Glomerular visceral epithelial cell (primary cell): Measurements from ENCODE around the gene PCDHA3.
A peak's percentile ranks its signal among the peaks of the same experiment; 100 is the strongest.
"Not testable (repeated sequence)": the region's sequence is repeated elsewhere in the genome, so short reads cannot be mapped to it uniquely, and the experiment has no call there.

ENCODE experiments used
- DNase-seq: peaks from one replicate; pipeline ENCODE4 v3.0.0-alpha.2; 2016; ENCODE audit errors: extremely low spot score

The PCDHA3 gene

GRCh38 chr5:140821375-140822280 lies 20.8 kb downstream of the PCDHA3 start, which contains the start of gene PCDHA5:
TSS of gene PCDHA5 (plus strand) at chr5:140821613.
- DNase-seq: no peak

DNA sequence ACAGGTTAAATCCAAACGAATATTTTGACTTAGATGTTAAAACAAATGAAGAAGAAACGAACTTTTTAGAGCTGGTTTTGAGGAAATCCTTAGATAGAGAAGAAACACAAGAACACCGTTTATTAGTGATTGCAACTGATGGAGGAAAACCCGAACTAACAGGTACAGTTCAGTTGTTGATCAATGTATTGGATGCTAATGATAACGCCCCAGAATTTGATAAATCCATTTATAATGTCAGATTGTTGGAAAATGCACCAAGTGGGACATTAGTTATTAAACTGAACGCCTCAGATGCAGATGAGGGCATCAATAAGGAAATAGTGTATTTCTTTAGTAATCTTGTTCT lies 21.4 kb downstream of the PCDHA3 start:
- no peak for DNase-seq

DNA sequence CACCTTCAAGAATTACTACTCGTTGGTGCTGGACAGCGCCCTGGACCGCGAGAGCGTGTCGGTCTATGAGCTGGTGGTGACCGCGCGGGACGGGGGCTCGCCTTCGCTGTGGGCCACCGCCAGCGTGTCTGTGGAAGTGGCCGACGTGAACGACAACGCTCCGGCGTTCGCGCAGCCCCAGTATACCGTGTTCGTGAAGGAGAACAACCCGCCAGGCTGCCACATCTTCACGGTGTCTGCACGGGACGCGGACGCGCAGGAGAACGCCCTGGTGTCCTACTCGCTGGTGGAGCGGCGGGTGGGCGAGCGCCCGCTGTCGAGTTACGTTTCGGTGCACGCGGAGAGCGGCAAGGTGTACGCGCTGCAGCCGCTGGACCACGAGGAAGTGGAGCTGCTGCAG lies 22.1 kb downstream of the PCDHA3 start:
- DNase-seq: not testable (repeated sequence)

- DNase-seq: no peak
Observed at GRCh38 chr5:140823475-140823874, 22.6 kb downstream of the PCDHA3 start.

DNA sequence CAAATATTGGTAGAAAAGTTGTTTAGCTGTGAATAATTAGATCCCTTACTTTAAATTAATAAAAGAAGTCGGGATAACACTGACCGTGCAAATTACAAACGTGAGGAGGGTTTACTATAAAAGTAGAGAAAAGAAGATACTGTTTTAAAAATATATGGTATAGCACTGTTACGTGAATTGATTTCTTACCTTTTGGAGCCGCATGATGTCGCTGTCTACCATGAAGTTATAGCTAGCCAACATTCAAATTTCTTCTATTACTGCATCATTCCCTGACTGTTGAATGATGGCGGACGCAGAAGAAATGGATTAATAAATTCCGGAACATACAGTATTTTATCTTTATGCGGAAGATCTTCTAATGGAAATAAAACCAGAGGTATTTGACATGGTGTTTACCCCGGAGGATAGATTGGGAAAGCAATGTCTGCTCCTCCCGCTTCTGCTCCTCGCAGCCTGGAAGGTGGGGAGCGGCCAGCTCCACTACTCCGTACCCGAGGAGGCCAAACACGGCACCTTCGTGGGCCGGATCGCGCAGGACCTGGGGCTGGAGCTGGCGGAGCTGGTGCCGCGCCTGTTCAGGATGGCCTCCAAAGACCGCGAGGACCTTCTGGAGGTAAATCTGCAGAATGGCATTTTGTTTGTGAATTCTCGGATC lies 27.0 kb downstream of the PCDHA3 start, which contains the start of gene PCDHA6:
Gene PCDHA6, plus strand, starts transcription at position 257 of the 658 bp plus-strand sequence. Its CDS starts 132 bp downstream, at position 389.
- DNase-seq: no peak

GRCh38 chr5:140828362-140828737 lies 27.5 kb downstream of the PCDHA3 start:
- DNase-seq: no peak

- not testable (repeated sequence) for DNase-seq
Observed at GRCh38 chr5:140829511-140830501, 28.9 kb downstream of the PCDHA3 start.

- DNase-seq: peak; percentile 29
Observed at GRCh38 chr5:140833993-140834392, 33.1 kb downstream of the PCDHA3 start, which contains the start of gene PCDHA7. TSS of gene PCDHA7 (plus strand) at chr5:140834269. CDS start at chr5:140834384, 115 bp downstream.

GRCh38 chr5:140834439-140835008 lies 33.7 kb downstream of the PCDHA3 start:
- not testable (repeated sequence) for DNase-seq

DNA sequence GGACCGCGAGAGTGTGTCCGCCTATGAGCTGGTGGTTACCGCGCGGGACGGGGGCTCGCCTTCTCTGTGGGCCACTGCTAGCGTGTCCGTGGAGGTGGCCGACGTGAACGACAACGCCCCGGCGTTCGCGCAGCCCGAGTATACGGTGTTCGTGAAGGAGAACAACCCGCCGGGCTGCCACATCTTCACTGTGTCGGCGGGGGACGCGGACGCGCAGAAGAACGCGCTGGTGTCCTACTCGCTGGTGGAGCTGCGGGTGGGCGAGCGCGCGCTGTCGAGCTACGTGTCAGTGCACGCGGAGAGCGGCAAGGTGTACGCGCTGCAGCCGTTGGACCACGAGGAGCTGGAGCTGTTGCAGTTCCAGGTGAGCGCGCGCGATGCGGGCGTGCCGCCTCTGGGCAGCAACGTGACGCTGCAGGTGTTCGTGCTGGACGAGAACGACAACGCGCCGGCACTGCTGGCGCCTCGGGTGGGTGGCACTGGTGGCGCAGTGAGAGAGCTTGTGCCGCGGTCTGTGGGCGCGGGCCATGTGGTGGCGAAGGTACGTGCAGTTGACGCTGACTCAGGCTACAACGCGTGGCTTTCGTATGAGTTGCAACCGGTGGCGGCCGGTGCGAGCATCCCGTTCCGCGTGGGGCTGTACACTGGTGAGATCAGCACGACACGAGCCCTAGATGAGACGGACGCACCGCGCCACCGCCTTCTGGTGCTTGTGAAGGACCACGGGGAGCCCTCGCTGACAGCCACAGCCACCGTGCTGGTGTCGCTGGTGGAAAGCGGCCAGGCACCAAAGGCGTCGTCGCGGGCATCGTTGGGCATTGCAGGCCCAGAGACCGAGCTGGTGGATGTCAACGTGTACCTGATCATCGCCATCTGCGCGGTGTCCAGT lies 35.0 kb downstream of the PCDHA3 start:
- no peak for DNase-seq

- no peak for DNase-seq
Observed at GRCh38 chr5:140840978-140841962, 40.4 kb downstream of the PCDHA3 start, which contains the start of gene PCDHA8. TSS of gene PCDHA8 (plus strand) at chr5:140841187. CDS start at chr5:140841322, 135 bp downstream.

DNA sequence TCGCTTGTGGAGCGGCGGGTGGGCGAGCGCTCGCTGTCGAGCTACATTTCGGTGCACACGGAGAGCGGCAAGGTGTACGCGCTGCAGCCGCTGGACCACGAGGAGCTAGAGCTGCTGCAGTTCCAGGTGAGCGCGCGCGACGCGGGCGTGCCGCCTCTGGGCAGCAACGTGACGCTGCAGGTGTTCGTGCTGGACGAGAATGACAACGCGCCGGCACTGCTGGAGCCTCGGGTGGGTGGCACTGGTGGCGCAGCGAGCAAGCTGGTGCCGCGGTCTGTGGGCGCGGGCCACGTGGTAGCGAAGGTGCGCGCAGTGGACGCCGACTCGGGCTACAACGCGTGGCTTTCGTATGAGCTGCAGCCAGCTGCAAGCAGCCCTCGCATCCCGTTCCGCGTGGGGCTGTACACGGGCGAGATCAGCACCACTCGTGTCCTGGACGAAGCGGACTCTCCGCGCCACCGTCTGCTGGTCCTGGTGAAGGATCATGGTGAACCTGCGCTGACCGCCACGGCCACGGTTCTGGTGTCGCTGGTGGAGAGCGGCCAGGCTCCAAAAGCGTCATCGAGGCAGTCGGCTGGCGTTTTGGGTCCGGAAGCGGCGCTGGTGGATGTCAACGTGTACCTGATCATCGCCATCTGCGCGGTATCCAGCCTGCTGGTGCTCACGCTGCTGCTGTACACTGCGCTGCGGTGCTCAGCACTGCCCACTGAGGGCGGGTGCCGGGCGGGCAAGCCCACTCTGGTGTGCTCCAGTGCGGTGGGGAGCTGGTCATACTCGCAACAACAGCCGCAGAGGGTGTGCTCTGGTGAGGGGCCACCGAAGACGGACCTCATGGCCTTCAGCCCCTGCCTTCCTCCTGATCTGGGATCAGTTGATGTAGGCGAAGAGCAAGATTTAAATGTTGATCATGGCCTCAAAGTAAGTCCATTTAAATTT lies 42.2 kb downstream of the PCDHA3 start:
- no peak for DNase-seq

- not testable (repeated sequence) for DNase-seq
Observed at GRCh38 chr5:140848139-140849102, 47.6 kb downstream of the PCDHA3 start, which contains the start of gene PCDHA9. TSS of gene PCDHA9 (plus strand) at chr5:140848382. CDS start at chr5:140848496, 114 bp downstream.

DNA sequence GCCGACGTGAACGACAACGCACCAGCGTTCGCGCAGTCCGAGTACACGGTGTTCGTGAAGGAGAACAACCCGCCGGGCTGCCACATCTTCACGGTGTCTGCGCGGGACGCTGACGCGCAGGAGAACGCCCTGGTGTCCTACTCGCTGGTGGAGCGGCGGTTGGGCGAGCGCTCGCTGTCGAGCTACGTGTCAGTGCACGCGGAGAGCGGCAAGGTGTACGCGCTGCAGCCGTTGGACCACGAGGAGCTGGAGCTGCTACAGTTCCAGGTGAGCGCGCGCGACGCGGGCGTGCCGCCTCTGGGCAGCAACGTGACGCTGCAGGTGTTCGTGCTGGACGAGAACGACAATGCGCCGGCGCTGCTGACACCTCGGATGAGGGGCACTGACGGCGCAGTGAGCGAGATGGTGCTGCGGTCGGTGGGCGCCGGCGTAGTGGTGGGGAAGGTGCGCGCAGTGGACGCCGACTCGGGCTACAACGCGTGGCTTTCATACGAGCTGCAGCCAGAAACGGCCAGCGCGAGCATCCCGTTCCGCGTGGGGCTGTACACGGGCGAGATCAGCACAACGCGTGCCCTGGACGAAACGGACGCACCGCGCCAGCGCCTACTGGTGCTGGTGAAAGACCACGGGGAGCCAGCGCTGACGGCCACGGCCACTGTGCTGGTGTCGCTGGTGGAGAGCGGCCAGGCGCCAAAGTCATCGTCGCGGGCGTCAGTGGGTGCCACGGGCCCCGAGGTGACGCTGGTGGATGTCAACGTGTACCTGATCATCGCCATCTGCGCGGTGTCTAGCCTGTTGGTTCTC lies 49.2 kb downstream of the PCDHA3 start:
- not testable (repeated sequence) for DNase-seq
